ENCODE results near the gene TSPAN7.

The TSPAN7 gene

DNA sequence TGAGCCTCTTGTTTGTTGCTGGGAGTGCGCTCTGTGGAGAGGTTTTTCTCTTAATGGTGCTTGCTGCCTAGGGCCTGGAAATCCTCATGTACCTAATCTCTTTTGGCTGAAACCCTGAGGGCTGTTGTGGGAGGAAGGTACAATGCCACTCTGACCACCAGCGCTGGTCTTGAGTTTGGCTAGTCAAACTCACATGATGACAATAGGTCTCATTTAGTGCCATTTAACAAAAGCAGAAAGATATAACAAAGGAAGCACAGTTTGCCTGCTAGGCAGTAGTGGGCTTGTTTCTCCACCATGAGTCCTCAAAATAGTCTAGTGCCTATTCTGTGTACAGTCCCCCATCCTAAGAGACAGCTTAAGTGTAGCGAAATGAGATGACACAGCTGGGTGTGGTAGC is 111.3 kb downstream of the TSPAN7 start:
- no peaks in the 10 kb centered on the region for H3K9me3 ChIP-seq (ENCODE audit: low read length)

DNA sequence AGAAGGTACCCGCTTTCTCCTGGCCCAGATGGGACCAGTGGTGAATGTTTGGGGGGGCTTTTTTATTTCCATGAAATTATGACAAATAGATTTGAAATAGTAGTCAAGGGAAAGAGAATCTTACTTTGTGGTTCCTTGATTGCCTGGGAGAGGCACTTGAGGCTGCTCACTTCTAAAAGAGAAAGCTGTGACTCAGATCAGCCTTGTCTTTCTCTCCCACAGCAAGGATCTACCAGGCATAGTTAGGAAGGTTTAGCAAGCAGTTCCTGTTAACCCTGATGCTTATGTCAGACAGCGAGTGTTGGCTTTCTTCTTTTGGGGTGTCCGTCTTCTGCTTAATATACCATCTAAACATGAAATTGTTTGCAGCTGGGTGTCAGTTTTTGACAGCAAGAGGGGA is 114.5 kb downstream of the TSPAN7 start:
- no peaks in the 10 kb centered on the region for H3K4me1 ChIP-seq (ENCODE audit: insufficient read depth, low read length, severe bottlenecking)
- H3K9ac ChIP-seq (ENCODE audit: low read length): no peak overlapping the region
- H3K27ac ChIP-seq (ENCODE audit: low read depth, low read length, poor library complexity, severe bottlenecking): no peak overlapping the region
- no peaks in the 10 kb centered on the region for H3K36me3 ChIP-seq (ENCODE audit: insufficient read depth, low read length)
- H2AFZ ChIP-seq (ENCODE audit: low read length): no peak overlapping the region
- no peaks in the 10 kb centered on the region for H3K9me3 ChIP-seq (ENCODE audit: low read length)
- no peak overlapping the region for H3K4me2 ChIP-seq (ENCODE audit: low read length)
- no peaks in the 10 kb centered on the region for H3K79me2 ChIP-seq (ENCODE audit: insufficient read depth, low read length)
- H3K4me3 ChIP-seq (ENCODE audit: low read depth, low read length, poor library complexity, severe bottlenecking): no peak overlapping the region
- no peaks in the 10 kb centered on the region for H3K9me2 ChIP-seq (ENCODE audit: low read depth, low read length)
- H4K20me1 ChIP-seq (ENCODE audit: insufficient read depth, low read length): no peaks in the 10 kb centered on the region
- no peaks in the 10 kb centered on the region for H3K27me3 ChIP-seq (ENCODE audit: insufficient read depth, low read length)
- TF ChIP-seq EZH2 (IDR thresholded peaks at IDR 0.05; ENCODE audit: borderline replicate concordance, low read length): no peak
- TF ChIP-seq, protein P1, sequence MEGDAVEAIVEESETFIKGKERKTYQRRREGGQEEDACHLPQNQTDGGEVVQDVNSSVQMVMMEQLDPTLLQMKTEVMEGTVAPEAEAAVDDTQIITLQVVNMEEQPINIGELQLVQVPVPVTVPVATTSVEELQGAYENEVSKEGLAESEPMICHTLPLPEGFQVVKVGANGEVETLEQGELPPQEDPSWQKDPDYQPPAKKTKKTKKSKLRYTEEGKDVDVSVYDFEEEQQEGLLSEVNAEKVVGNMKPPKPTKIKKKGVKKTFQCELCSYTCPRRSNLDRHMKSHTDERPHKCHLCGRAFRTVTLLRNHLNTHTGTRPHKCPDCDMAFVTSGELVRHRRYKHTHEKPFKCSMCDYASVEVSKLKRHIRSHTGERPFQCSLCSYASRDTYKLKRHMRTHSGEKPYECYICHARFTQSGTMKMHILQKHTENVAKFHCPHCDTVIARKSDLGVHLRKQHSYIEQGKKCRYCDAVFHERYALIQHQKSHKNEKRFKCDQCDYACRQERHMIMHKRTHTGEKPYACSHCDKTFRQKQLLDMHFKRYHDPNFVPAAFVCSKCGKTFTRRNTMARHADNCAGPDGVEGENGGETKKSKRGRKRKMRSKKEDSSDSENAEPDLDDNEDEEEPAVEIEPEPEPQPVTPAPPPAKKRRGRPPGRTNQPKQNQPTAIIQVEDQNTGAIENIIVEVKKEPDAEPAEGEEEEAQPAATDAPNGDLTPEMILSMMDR (IDR thresholded peaks at IDR 0.05; ENCODE audit: low read length): no peak
- H3F3A ChIP-seq (ENCODE audit: insufficient read depth, low read length): no peaks in the 10 kb centered on the region

More for the DNA sequence above, 111.3 kb downstream of the TSPAN7 start:
- Histone ChIP-seq H3K4me1 (ENCODE audit: insufficient read depth, low read length, severe bottlenecking) (no peaks in the 10 kb centered on the region), H3F3A (ENCODE audit: insufficient read depth, low read length) (no peaks in the 10 kb centered on the region), H3K36me3 (ENCODE audit: insufficient read depth, low read length) (no peaks in the 10 kb centered on the region), H3K27me3 (ENCODE audit: insufficient read depth, low read length) (no peaks in the 10 kb centered on the region), H3K79me2 (ENCODE audit: insufficient read depth, low read length) (no peaks in the 10 kb centered on the region), H3K4me2 (ENCODE audit: low read length) (no peak overlapping the region), H3K9me2 (ENCODE audit: low read depth, low read length) (no peaks in the 10 kb centered on the region), H2AFZ (ENCODE audit: low read length) (no peak overlapping the region), H4K20me1 (ENCODE audit: insufficient read depth, low read length) (no peaks in the 10 kb centered on the region), H3K27ac (ENCODE audit: low read depth, low read length, poor library complexity, severe bottlenecking) (no peak overlapping the region), H3K4me3 (ENCODE audit: low read depth, low read length, poor library complexity, severe bottlenecking) (no peak overlapping the region), H3K9ac (ENCODE audit: low read length) (no peak overlapping the region)
- TF ChIP-seq, protein P1 (IDR thresholded peaks at IDR 0.05; ENCODE audit: low read length): no peak
- no peak for TF ChIP-seq EZH2 (IDR thresholded peaks at IDR 0.05; ENCODE audit: borderline replicate concordance, low read length)

DNA sequence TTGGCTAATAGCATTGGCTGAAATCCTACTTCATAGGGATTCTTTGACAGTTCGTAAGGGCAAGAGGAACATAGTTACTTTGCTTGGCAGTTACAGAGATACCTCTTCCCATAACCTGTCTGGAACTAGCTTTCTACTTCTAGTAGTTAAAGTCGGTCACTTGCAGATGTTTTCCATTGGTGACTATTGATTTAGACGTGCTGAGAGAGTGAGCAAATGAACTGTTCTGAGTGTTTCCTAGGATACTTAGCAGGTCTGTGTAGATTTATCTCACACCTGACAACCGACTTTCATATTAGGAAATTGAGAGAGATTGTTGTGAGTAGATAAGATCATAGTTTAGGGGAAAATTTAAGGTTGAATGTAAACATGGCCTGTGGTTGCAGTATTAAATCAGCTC is 116.8 kb downstream of the TSPAN7 start:
- Histone ChIP-seq H3K9ac (ENCODE audit: low read length) (no peak overlapping the region), H3K4me2 (ENCODE audit: low read length) (no peak overlapping the region), H3K4me1 (ENCODE audit: insufficient read depth, low read length, severe bottlenecking) (no peaks in the 10 kb centered on the region), H3K9me2 (ENCODE audit: low read depth, low read length) (no peaks in the 10 kb centered on the region), H2AFZ (ENCODE audit: low read length) (no peak overlapping the region), H3F3A (ENCODE audit: insufficient read depth, low read length) (no peaks in the 10 kb centered on the region), H3K4me3 (ENCODE audit: low read depth, low read length, poor library complexity, severe bottlenecking) (no peak overlapping the region), H3K27ac (ENCODE audit: low read depth, low read length, poor library complexity, severe bottlenecking) (no peak overlapping the region), H3K79me2 (ENCODE audit: insufficient read depth, low read length) (no peaks in the 10 kb centered on the region), H3K9me3 (ENCODE audit: low read length) (no peaks in the 10 kb centered on the region), H3K36me3 (ENCODE audit: insufficient read depth, low read length) (no peaks in the 10 kb centered on the region), H3K27me3 (ENCODE audit: insufficient read depth, low read length) (no peaks in the 10 kb centered on the region), H4K20me1 (ENCODE audit: insufficient read depth, low read length) (no peaks in the 10 kb centered on the region)
- no peak for TF ChIP-seq EZH2 (IDR thresholded peaks at IDR 0.05; ENCODE audit: borderline replicate concordance, low read length)
- TF ChIP-seq, protein P1 (IDR thresholded peaks at IDR 0.05; ENCODE audit: low read length): no peak
